NCI-H1105 treated with DMSO at 0.1 percent for 48 hours (cell line): ENCODE results near the gene GDPGP1.

ENCODE experiments used
- DNase-seq: peaks from one replicate; lab custom pipeline; 2025; lab: John Stamatoyannopoulos, UW

GDPGP1 gene

DNA sequence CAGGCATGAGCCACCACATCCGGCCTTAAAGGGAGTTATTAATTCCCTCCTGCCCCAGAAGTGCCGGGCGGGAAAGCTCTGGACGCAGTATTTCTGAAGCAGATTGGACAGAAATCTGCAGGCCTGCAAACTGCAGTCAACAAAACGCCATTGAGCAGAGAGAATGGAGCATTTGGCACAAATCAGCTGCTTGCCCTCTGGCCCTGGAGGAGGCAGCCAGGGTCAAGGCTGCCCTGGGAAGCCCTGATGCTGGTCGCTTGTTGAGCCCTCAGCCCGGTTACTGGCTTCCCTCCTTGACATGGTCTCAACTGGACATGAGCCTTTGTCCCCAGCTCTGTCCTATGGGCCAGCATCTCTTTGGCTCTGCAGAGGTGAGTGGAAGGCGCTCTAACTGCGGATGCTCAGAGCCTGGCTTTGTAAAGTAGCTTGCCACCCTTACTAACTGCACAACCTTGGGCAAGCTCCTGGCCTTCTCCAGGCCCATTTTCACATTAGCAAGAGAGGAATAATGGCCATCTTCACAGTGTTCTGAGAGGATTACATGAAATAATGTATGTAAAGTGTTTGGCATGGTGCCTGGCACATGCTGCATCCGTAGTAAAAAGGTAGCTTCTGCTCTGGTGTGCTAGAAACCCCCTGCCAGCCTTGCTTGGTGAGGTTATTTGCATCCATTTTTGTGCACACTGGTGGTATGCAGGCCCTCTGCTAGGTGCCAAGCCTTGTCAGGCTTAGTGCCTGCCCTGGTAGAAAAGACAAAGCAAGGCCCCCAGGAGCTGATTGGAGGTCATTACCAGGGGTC lies 28.8 kb upstream of the GDPGP1 start:
- no peak for DNase-seq

DNA sequence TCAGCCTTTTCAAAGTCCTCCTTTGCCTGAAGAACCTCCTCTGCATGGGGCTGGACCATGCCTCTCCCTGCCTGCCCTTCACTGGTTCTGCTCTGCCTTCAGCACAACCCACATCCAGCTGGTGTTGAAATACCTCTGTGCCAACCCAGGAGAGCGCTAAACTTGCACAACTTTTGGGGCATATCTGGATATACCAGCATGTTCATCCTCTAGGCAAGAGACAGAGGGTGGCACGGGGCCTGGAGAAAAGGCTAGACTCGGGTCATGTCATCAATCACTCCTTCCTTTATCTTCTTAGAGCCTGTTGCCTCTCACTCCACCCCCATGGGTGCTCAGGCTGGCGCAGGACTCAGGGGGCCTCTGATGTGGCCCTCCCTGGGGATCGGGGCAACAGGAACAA lies 28.1 kb upstream of the GDPGP1 start:
- no peak for DNase-seq

DNA sequence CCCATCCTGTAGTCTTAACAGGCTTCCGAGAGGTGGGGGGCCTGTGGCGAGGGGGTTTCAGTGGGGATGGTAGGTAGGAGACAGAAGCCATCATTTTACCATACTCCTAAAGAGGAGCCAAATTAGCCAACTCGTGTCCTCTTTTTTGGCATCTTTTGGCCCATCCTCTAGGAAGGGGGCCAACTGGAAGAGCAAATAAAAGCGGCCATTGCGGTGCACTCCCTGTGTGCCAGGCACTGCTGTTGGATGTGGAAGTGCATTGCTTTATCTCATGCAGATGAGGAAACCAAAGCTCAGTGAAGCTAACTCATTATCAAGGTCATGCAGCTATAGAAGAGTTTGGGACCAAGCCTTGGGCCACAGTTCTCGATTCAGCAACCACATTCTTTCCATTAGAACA lies 26.8 kb upstream of the GDPGP1 start:
- no peak for DNase-seq

DNA sequence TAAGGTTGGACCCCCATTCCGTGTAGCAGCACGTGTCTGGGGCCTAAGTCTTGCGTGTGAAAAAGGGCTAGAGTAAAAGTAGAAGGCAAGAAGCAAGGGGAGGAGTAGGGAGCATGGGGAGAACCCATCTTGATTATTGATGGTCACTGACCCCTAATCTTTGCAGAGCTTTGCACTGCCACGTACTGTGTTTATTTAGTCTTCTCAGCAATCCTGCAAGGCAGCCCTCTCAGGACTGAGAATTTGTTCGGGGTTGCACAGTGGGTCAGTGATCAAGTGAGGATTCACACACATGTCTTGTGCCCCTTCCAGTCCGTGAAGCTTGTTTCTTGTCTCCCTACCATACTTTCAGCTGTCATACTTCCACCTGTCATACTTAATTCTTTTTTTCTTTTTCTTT lies 25.7 kb upstream of the GDPGP1 start:
- no peak for DNase-seq

DNA sequence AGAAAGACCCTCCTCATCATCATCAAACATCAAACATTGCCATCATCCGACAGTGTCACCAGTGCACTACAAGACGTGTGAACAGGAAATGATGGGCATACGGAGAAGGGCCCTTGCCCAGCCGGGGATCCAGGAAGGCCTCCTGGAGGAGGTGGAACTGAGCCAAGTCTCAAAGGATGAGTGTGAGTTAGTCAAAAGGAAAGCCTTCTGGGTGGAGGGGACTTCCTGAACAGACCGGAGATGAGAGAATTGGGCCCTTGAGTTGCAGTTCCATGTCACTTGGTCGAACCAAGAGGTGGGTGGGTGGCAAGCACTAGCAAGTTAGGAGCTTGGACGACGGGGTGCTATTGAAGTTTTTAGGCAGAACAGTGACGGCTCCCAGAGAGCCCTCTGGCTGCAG lies 24.4 kb upstream of the GDPGP1 start:
- no peak for DNase-seq

DNA sequence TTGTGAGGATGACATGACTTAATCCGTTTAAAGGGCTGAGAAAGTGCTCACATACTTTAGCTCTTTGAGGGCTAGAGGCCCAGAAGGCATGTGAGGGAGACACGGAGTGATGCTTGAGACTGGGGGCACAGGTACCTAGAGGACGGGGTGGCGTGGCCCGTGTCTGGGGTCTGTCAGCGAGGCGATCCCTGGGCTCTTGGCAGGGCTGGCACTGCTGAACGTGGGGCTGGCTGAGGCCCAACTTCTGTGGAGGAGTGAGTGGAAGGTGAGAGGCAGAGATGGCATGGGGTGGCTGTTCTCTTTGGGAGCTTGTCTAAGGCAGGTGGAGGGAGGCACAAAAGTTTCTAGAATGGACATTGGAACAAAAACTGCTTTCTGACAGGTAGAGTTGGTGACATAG lies 23.4 kb upstream of the GDPGP1 start:
- DNase-seq, result no peak

DNA sequence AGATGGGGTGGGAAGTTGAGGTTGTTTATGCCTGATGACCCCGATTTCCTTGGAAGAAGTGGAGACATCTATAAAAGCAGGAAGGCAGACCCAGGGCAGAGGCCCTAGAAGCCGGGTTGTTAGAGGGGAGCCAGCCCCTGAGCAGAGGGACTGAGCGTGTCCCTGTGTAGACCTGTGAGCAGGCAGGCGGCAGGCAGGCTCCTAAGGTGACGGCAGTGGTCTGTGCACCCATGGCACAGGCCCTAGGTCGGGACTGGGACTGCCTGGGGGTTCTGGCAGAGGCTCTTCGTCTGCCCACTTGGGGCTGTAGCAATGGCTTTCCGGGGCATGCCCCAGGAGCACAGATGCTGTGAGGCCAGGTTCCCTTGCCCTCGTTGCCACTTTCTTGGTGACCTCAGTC lies 23.0 kb upstream of the GDPGP1 start:
- DNase-seq, result no peak

- DNase-seq, result no peak
Measured at GRCh38 chr15:90211440-90212143, 22.4 kb upstream of the GDPGP1 start.

- DNase-seq, result no peak
Measured at GRCh38 chr15:90212221-90213098, 21.5 kb upstream of the GDPGP1 start.

DNA sequence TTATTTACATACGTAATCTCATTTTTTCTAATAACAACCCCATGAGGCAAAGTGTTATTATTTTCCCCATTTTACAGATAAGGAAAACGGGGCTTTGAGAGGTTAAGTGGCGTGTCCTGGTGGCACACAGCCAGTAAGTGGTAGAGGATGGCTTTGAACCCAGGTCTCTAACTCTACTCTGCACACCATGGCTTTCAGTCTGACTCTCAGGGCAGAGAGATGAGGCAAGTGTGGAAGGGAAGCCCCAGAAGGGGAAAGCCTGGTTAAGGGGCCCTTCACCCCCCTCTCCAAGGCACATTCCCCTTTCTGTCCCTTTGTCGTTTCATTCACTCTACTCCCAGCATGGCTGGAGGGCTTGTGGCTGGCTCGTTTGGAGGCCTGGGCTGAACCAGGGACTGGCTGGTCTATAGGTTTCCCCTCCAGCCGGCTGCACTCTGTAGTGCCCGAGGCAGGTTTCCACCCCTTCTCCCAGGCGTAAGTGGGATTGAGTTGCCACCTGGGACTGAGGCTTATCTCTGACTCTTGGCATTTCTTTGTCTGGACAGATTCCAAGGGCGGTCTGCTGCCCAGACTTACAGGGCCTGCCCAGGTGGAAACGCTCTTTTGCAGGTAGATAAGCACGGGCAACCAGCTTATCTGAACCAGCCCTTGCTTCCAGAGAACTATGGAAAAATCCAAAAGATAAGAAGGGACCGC lies 20.7 kb upstream of the GDPGP1 start:
- peak; percentile 29 for DNase-seq

DNA sequence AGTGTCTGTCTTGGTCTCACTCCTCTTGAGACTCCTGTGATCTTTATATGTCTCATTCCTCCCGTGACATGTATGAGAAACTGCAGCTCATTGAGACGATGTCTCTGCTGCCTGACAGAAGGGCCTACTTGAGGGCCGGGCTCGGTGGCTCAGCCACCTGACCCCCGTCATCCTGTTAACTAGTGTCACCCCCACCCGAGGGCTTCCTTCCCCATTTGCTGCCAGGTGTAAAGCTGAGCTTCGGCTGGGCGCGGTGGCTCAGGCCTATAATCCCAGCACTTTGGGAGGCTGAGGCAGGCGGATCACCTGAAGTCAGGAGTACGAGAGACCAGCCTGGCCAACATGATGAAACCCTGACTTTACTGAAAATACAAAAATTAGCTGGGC lies 20.2 kb upstream of the GDPGP1 start:
- DNase-seq, result no peak

- DNase-seq, result no peak
Measured at GRCh38 chr15:90214553-90215196, 19.3 kb upstream of the GDPGP1 start.

GRCh38 chr15:90217671-90218394 lies 16.2 kb upstream of the GDPGP1 start:
- no peak for DNase-seq

- no peak for DNase-seq
Measured at GRCh38 chr15:90219421-90220141, 14.4 kb upstream of the GDPGP1 start.

DNA sequence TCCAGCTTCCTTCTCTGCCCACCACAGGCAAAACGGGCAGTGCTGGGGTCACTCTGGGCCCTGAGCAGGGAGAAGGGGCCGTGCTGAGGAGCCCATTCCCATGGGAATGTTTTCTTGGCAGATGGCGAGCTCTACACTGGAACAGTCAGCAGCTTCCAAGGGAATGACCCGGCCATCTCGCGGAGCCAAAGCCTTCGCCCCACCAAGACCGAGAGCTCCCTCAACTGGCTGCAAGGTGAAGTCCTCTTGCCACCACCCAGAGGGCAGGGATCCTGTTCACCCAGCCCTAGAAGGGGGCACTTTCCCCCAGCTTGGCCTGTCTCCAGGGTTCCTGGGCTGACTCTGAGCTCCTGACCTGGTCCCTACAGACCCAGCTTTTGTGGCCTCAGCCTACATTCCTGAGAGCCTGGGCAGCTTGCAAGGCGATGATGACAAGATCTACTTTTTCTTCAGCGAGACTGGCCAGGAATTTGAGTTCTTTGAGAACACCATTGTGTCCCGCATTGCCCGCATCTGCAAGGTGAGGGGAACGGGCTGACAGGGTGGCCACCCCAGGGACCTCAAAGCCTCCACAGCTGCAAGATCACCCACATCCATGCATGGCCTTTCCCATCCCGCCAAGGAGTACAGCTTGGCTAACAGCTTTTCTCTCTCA lies 12.6 kb upstream of the GDPGP1 start:
- peak; percentile 40 for DNase-seq

DNA sequence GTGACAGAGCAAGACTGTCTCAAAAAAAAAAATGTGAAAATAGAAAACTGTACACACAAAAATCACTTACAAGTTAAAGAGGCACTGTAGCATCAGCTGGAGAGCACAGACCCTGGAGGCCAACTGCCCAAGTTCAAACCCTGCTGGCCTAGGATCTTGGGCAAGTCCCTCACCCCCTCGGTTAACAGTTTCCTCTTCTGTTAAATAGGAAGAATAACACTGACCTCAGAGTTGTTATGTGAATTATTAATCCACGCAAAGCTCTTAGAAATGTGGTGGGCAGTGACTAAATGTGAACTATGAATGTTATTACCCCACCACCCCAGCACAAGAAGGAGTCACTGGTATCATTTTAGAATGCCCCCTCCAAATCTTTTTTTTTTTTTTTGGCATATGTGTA lies 11.5 kb upstream of the GDPGP1 start:
- DNase-seq, result no peak

DNA sequence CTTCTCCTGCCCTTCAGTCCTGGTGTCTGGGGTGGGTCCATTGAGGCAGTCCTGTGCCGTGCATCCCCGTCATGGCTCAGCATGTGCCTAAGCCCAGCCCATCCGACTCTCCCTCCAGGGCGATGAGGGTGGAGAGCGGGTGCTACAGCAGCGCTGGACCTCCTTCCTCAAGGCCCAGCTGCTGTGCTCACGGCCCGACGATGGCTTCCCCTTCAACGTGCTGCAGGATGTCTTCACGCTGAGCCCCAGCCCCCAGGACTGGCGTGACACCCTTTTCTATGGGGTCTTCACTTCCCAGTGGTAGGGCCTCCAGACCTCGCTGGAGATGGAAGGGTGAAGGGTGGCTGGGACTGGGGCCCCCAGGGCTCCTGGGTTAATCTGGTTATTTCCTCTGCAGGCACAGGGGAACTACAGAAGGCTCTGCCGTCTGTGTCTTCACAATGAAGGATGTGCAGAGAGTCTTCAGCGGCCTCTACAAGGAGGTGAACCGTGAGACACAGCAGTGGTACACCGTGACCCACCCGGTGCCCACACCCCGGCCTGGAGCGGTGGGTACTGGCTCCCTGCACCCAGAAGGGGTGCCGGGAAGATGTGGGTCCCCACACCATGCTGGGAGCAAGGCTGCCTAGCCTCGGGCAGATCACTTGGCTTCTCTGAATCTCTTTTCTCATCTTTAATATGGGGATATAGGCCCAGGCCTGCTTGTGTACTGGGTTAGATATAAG lies 10.4 kb upstream of the GDPGP1 start:
- no peak for DNase-seq

- DNase-seq, result no peak
Measured at GRCh38 chr15:90225047-90225446, 9.0 kb upstream of the GDPGP1 start.
